HepG2 (cell line): Measurements from ENCODE around the gene APOA1. TPM values are rescaled to one million over a fixed set of nuclear protein-coding genes. Genes with fewer than 3 reads are reported as not detected.
A peak's percentile ranks its signal among the peaks of the same experiment; 100 is the strongest.

ENCODE experiments used
- BRCA1 ChIP-seq: sonication (generic); formaldehyde crosslinking; IDR thresholded peaks from 2 replicates; pipeline ENCODE4 v1.4.0; 2020; ENCODE audit warnings: missing genetic modification reagents
- FOXP4 ChIP-seq: sonication (generic); formaldehyde crosslinking; IDR thresholded peaks from 2 replicates; pipeline ENCODE4 v1.4.0; 2020; ENCODE audit warnings: missing genetic modification reagents
- HIVEP1 ChIP-seq: sonication (generic); formaldehyde crosslinking; IDR thresholded peaks from 2 replicates; pipeline ENCODE4 v1.4.0; 2020; ENCODE audit warnings: mild to moderate bottlenecking, missing genetic modification reagents
- HNF1B ChIP-seq: sonication (generic); formaldehyde crosslinking; IDR thresholded peaks from 2 replicates; pipeline ENCODE4 v1.5.1; 2020; ENCODE audit warnings: mild to moderate bottlenecking, moderate library complexity, missing genetic modification reagents
- MED13 ChIP-seq: sonication (generic); formaldehyde crosslinking; IDR thresholded peaks from 2 replicates; pipeline ENCODE4 v1.5.0; 2020; ENCODE audit warnings: missing genetic modification reagents
- RORA ChIP-seq: sonication (generic); formaldehyde crosslinking; IDR thresholded peaks from 2 replicates; pipeline ENCODE4 v1.5.0; 2020; ENCODE audit warnings: mild to moderate bottlenecking, missing genetic modification reagents, moderate library complexity
- SRSF1 ChIP-seq: fragments of 200-400 bp; formaldehyde crosslinking; optimal IDR thresholded peaks from 2 replicates; pipeline ENCODE3; 2017; ENCODE audit warnings: mild to moderate bottlenecking, low read depth, low read length, moderate library complexity
- TEAD3 ChIP-seq: optimal IDR thresholded peaks from 2 replicates; pipeline ENCODE3; 2016; ENCODE audit warnings: borderline replicate concordance
- ZBTB34 ChIP-seq: sonication (generic); formaldehyde crosslinking; IDR thresholded peaks from 2 replicates; pipeline ENCODE4 v1.8.0; 2022; ENCODE audit warnings: mild to moderate bottlenecking, missing genetic modification reagents
- ZNF143 ChIP-seq: sonication (generic); formaldehyde crosslinking; IDR thresholded peaks from 2 replicates; pipeline ENCODE4 v1.4.0; 2020; ENCODE audit warnings: missing genetic modification reagents
- ZNF407 ChIP-seq: sonication (generic); formaldehyde crosslinking; IDR thresholded peaks from one replicate; pipeline ENCODE4 v1.5.1; 2020; ENCODE audit warnings: mild to moderate bottlenecking, missing genetic modification reagents; ENCODE audit errors: not compliant biosample characterization
- polyA plus RNA-seq, 8 experiments: library from polyadenylated mRNA; depleted of rRNA in 3 of 8; stranded (reverse) in 7 of 8; unstranded in 1 of 8; fragments of >200 nt; fragmentation: Illumina TruSeq in 4 of 8; extraction: Trizol in 4 of 8; gene quantifications; 2 replicates each; pipeline versions ENCODE4 v1.2.1 to v1.2.3, GENCODE V29; 2011 to 2016; ENCODE audit warnings: low read depth in 4 of 8, missing spikeins in 1 of 8, mixed read lengths in 1 of 8; ENCODE audit not compliant: insufficient read depth in 1 of 8
- total RNA-seq, 5 experiments: library from RNA; depleted of rRNA; stranded (reverse); fragments of >200 nt; fragmentation: Illumina TruSeq; extraction: Trizol; gene quantifications; 2 replicates each; pipeline ENCODE4 v1.2.3, GENCODE V29; 2016; ENCODE audit warnings: low read depth in 1 of 5
- TF ChIP-seq, protein P1 (sequence below): sonication (generic); formaldehyde crosslinking; IDR thresholded peaks from 2 replicates; pipeline ENCODE4 v1.5.0; 2020; ENCODE audit warnings: mild to moderate bottlenecking, missing genetic modification reagents

APOA1 gene
- total and polyA plus RNA-seq, 2 of the 13 experiments (the other 11 are each of a cell fraction or from before 2014, with no cell fraction given), result 1,973 to 5,485 TPM

DNA sequence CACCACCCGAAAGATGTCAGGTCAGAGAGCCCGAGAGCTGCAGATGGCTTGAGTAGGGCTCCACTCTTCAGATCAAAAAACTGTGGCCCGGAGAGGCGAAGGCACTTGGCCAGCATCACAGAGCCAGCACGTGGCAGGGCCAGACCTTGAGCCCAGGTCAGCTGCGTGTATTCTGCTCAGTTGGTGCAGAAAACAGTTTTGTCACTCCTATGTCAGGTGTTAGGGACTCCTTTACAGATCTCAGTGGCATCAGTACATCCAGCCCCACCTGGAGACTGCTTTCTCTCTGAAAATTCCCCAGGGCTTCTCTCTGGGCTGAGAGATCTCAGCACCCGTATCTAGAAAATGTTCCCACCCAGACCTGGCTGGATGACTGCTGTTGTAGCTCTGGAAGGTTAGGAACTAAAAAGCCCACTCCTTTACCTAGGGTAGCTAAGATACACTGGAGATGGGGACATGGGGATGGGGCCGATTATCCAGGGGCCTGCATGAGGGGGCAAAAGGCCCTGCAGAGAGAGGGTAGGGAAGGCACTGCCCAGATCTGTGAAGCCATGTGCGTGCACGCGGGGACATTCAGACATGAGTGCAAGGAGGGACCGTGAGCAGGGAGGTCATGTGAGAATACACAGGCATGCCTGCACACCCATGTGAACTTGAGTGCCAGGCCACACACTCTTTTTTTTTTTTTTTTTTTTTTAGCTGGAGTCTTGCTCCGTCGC is 3.4 kb downstream of the APOA1 start (continued):
- TF ChIP-seq FOXP4 (CRISPR knock-in tag) (peak; percentile 42), ZBTB34 (CRISPR knock-in tag) (0 out of 2 replicates have a peak, but pooled peaks have one; percentile 37), SRSF1 (no peak), ZNF143 (CRISPR knock-in tag) (peak; percentile 10; the same call in 1 of the 2 replicates), TEAD3 (peak; percentile 30), RORA (CRISPR knock-in tag) (no peak), HNF1B (peak; percentile 11; the same call in 1 of the 2 replicates), ZNF407 (CRISPR knock-in tag) (no peak), MED13 (no peak), BRCA1 (CRISPR knock-in tag) (0 out of 2 replicates have a peak, but pooled peaks have one; percentile 60), HIVEP1 (CRISPR knock-in tag) (peak; percentile 33; the same call in 1 of the 2 replicates)
- TF ChIP-seq, protein P1, sequence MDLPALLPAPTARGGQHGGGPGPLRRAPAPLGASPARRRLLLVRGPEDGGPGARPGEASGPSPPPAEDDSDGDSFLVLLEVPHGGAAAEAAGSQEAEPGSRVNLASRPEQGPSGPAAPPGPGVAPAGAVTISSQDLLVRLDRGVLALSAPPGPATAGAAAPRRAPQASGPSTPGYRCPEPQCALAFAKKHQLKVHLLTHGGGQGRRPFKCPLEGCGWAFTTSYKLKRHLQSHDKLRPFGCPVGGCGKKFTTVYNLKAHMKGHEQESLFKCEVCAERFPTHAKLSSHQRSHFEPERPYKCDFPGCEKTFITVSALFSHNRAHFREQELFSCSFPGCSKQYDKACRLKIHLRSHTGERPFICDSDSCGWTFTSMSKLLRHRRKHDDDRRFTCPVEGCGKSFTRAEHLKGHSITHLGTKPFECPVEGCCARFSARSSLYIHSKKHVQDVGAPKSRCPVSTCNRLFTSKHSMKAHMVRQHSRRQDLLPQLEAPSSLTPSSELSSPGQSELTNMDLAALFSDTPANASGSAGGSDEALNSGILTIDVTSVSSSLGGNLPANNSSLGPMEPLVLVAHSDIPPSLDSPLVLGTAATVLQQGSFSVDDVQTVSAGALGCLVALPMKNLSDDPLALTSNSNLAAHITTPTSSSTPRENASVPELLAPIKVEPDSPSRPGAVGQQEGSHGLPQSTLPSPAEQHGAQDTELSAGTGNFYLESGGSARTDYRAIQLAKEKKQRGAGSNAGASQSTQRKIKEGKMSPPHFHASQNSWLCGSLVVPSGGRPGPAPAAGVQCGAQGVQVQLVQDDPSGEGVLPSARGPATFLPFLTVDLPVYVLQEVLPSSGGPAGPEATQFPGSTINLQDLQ, result no peak
